Panc1 (cell line): ENCODE results near the gene VMO1. TPM values are rescaled to one million over a fixed set of nuclear protein-coding genes. Genes with fewer than 3 reads are reported as not detected.

Experiments used
- ATAC-seq: fragments of 200-7000 bp; cut with Tn5 transposase; 2 replicates; pipeline ENCODE4 v1.9.1; 2020; ENCODE audit warnings: mild to moderate bottlenecking, moderate library complexity
- BruUV-seq: library from RNA; stranded (reverse); fragments of 400-500 nt; replicated peaks from 2 replicates; lab custom pipeline; 2021; lab: Mats Ljungman, UMichigan
- CTCF ChIA-PET: fragments of 300-600 bp; sonication (Branson Sonifier 250); formaldehyde crosslinking; loops from one replicate; lab custom pipeline; 2022; ENCODE audit warnings: antibody characterized with exemption; lab: Charles Lee
- POLR2A ChIA-PET: fragments of 300-600 bp; sonication (Branson Sonifier 250); formaldehyde crosslinking; loops from one replicate; lab custom pipeline; 2022; ENCODE audit warnings: antibody characterized with exemption; lab: Charles Lee
- DNase-seq: peaks from one replicate; pipeline ENCODE4 v3.0.0-alpha.2; 2010; ENCODE audit warnings: low read depth, low spot score
- H3K27ac ChIP-seq: 2 replicates; pipeline ENCODE4 v1.5.1; 2011; ENCODE audit warnings: mild to moderate bottlenecking, low read length, inconsistent platforms
- H3K27me3 ChIP-seq: fragments of 200-500 bp; sonication (Bioruptor generic); 2 replicates; pipeline ENCODE4 v1.6.0; 2014; ENCODE audit warnings: low read length, inconsistent platforms; ENCODE audit not compliant: control insufficient read depth, insufficient read depth
- H3K36me3 ChIP-seq: fragments of 200-500 bp; sonication (Bioruptor generic); 2 replicates; pipeline ENCODE4 v1.5.1; 2014; ENCODE audit warnings: inconsistent platforms, mild to moderate bottlenecking, low read length, moderate library complexity; ENCODE audit not compliant: control insufficient read depth, insufficient read depth
- H3K4me1 ChIP-seq: 2 replicates; pipeline ENCODE4 v1.5.1; 2011; ENCODE audit warnings: inconsistent platforms, mild to moderate bottlenecking, low read length, moderate library complexity; ENCODE audit not compliant: control insufficient read depth, insufficient read depth
- H3K4me3 ChIP-seq, 2 experiments: 2 replicates each; pipeline ENCODE4 v1.5.1; 2011 to 2012; ENCODE audit warnings: low read depth in 2 of 2, low read length in 2 of 2, mild to moderate bottlenecking in 2 of 2, inconsistent platforms in 1 of 2, moderate library complexity in 1 of 2
- H3K9me3 ChIP-seq: fragments of 200-500 bp; sonication (Bioruptor generic); 2 replicates; pipeline ENCODE4 v1.5.1; 2014; ENCODE audit warnings: low read depth, mild to moderate bottlenecking, inconsistent platforms, low read length, moderate library complexity; ENCODE audit not compliant: control insufficient read depth, insufficient read depth
- CTCF ChIP-seq: fragments of 450-650 bp; IDR thresholded peaks from 2 replicates; pipeline ENCODE4 v1.5.1; 2017; ENCODE audit warnings: mild to moderate bottlenecking
- POLR2AphosphoS5 ChIP-seq: IDR thresholded peaks from 2 replicates; pipeline ENCODE4 v1.6.1; 2012; ENCODE audit warnings: mild to moderate bottlenecking, low read depth, low read length, moderate library complexity
- REST ChIP-seq, 2 experiments: IDR thresholded peaks; 2 replicates each; pipeline ENCODE4 v1.6.1; 2011 to 2012; ENCODE audit warnings: low read depth in 2 of 2, control low read depth in 1 of 2, low read length in 1 of 2, mild to moderate bottlenecking in 1 of 2, moderate library complexity in 1 of 2; ENCODE audit not compliant: insufficient read depth in 1 of 2
- SIN3A ChIP-seq: IDR thresholded peaks from 2 replicates; pipeline ENCODE4 v1.6.1; 2012; ENCODE audit warnings: low read depth, mild to moderate bottlenecking, low read length, moderate library complexity, borderline replicate concordance; ENCODE audit not compliant: insufficient read depth
- TCF7L2 ChIP-seq: IDR thresholded peaks from 2 replicates; pipeline ENCODE4 v1.6.1; 2011; ENCODE audit warnings: mild to moderate bottlenecking, low read depth, low read length, inconsistent platforms
- in situ Hi-C: cut with HindIII; loops from 2 replicates; pipeline ENCODE4 v1.10.0; 2016; ENCODE audit warnings: low sequenced_read_pairs, low pct_unique_long_range_greater_than_20kb
- intact Hi-C: fragments of 100-400 bp; cut with micrococcal nuclease; formaldehyde crosslinking; loops from one replicate; pipeline ENCODE4 v1.10.0; 2022; ENCODE audit not compliant: unreplicated experiment
- total RNA-seq: library from RNA; stranded (reverse); gene quantifications from one replicate; pipeline ENCODE4 v1.2.1, GENCODE V29; 2021; ENCODE audit not compliant: unreplicated experiment

VMO1 gene
- total RNA-seq, 1 experiment from 2014 or later = 0.49 TPM

GRCh38 chr17:4785311-4786105, 656 bp downstream of the VMO1 start:
- no TSS peak for BruUV-seq
- POLR2A ChIA-PET = no interaction called here
- Histone ChIP-seq H3K9me3 (no peaks in the 10 kb centered on the region), H3K27me3 (no peaks in the 10 kb centered on the region), H3K36me3 (no peaks in the 10 kb centered on the region; the same call in 1 of the 2 replicates), H3K4me1 (peaks cover 6% of the 10 kb centered on the region), H3K4me3 (no peak overlapping the region), H3K27ac (no peak overlapping the region)
- intact Hi-C loops (loop anchor here (5.0 kb wide), 1 partner anchor 97 kb away; no protein-coding TSS in a partner anchor), in situ Hi-C loops (no loop called here)
- TF ChIP-seq SIN3A = no peak
- no peak for TF ChIP-seq REST (IDR thresholded peaks at IDR 0.05; ENCODE audit: insufficient read depth in 1 of 2, low read depth in 2 of 2, low read length in 1 of 2)
- TF ChIP-seq TCF7L2 = no peak
- TF ChIP-seq POLR2AphosphoS5 = no peak
- no peak for TF ChIP-seq CTCF
- no peak for ATAC-seq
- no peak for DNase-seq
- CTCF ChIA-PET = interaction anchor here (0.5 kb wide), 1 partner anchor 40 kb away, joined by 11 read pairs; no protein-coding TSS in a partner anchor

GRCh38 chr17:4782652-4783051, 3.5 kb downstream of the VMO1 start:
- ChIA-PET CTCF (no interaction called here), POLR2A (no interaction called here)
- no peak for ATAC-seq
- Histone ChIP-seq H3K27me3 (no peaks in the 10 kb centered on the region), H3K27ac (no peak overlapping the region), H3K9me3 (no peaks in the 10 kb centered on the region), H3K4me1 (no peaks in the 10 kb centered on the region), H3K4me3 (no peak overlapping the region), H3K36me3 (no peaks in the 10 kb centered on the region)
- DNase-seq = no peak
- intact Hi-C loops = no loop called here
- no peak for TF ChIP-seq CTCF
- TF ChIP-seq TCF7L2 = no peak
- no peak for TF ChIP-seq POLR2AphosphoS5
- no TSS peak for BruUV-seq
- in situ Hi-C loops = no loop called here
